Amniotic stem cell (primary cell): Measurements from ENCODE around the gene MAGI1.
"Not testable (repeated sequence)": the region's sequence is repeated elsewhere in the genome, so short reads cannot be mapped to it uniquely, and the experiment has no call there.

Experiments used
- DNase-seq: peaks from one replicate; lab custom pipeline; 2025; lab: John Stamatoyannopoulos, UW

The MAGI1 gene

DNA sequence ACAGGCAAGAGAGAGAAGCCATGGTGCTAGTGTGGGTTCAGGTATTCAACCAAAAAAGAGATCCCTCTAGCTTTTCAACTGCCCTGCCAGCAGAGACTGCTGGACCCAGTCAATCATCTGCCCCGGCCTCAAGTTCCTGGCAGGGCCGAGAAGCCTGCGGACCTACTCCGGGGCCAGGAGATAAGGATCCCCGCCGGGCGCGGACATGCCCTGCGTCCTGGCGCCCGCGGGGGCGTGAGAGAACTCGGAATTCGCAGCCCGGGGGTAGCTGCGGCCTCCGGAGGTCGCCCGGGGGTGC, 821 bp upstream of the MAGI1 start:
- peak; percentile 29 for DNase-seq

DNA sequence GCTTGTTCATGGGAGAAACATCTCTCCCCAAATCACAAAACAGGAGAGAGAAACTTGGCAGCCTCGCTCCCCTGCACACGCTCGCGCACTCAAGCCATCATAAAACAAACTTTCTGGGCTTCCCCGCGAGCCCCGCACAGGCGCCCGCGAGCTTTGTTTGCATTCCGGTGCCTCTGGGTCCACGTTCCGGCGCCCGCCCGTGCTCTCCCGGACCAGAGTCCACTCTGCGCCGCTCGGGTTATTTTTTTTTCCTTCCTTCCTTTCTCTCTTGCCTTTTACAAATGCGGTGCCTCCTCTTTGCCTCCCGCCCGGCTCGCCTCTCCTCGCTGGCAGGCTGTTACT, 363 bp downstream of the MAGI1 start:
- DNase-seq: peak; percentile 84

DNA sequence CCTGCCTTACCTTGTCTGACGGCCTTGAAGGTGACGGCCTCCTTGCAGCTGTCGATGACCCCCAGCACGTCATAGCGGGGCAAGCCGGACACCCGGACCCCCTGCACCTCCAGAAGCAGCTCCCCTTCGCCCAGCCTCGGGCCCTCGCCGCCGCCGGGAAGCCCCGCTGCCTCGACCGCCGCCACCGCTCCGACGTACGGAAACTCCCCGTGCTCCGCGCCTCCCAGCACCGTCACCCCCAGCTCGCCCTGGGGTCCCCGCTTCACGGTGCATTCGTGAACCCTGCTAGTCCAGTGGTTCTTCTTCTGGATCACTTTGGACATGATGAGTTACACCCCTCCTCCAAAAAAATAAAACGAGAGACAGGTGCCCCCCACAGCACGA, 740 bp downstream of the MAGI1 start:
- DNase-seq: no peak

DNA sequence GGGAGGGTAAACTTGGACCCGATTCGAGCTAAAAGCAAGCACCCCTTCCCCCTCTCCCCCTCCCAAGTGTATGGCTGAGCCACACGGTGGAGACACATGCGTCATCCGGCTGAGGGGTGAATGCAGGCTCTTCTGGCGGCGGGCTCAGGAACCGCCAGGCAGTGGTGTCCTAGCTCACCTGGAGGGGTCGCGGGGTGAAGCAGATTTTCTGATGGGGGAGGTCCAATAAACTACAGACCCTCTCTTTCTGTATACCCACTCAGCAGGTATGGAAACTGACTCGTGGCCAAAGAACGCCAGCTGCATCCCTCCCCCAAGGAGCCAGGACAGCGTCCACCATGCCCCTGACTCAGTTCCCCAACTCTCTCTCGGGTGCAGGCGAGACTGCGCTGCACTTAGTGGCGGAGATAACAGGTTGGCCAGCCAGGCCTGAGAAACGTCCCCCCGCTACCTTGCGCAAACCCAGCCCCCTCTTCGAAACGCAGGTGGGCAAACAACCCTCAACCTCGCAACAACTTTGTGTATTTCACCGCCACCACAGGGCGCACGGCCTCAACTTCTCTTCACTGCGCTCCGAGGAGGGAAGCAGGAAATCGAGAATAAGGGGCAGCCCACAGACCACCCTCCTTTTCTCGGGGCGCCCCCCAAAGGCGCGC, 1.3 kb downstream of the MAGI1 start:
- DNase-seq: peak; percentile 53

DNA sequence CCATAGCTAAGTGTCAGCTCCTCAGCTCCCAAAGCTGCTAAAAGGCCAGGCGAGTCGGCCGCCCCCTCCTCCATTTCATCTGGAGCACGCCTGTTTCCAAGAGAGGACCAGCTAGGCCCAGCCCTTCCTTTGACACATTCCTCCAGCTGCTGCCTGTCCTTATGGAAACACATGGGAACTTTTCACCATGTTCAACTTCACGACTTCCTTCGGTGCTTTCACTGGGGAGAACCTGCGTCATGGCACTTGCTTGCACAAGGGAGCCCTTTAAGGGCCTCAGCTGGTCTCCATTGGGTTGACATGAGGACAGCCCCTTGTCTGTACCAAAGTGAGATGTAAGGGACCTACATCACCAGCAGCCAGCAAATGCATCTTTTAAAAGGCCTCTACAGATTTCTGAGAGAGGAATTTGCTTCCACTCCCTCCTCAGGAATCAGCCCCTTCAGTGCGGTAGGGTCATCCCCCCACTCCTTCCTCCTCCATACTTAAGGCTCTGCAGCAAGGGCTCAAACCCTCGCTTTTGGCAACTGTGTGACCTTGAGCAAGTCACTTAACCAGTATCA, 2.1 kb downstream of the MAGI1 start:
- DNase-seq: no peak

DNA sequence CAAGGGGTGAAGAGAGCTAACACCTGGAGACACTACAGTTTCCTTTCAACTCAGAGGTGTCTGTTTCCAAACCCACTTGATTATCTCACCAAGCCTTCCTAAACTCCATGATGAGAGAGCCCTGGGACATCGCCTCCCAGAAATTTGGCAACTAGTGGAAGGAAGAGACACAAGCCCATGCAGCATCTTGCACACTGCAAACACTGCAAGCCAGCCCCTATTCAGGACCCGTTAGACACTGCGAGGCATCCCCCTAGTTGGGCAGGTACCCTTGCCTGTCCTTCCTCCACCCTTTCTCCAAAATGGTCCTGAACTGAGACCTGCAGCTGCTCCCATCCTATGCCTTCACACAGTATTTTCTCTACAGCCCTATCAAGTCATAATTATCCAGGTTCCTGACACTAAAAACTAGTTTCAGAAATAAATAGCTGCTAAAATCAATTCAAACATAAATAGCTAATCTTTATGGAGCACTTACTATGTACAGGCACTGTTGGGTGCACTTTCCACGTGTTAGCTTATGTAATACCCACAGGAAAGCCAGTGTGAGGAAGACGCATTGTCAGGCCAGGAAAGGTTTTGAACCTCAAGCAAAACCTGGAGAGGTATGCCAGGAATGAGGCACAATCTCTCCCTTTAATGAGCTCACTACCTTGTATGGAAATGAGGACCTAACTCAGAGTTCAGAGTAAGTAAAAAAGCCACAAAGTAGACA, 2.8 kb downstream of the MAGI1 start:
- no peak for DNase-seq

DNA sequence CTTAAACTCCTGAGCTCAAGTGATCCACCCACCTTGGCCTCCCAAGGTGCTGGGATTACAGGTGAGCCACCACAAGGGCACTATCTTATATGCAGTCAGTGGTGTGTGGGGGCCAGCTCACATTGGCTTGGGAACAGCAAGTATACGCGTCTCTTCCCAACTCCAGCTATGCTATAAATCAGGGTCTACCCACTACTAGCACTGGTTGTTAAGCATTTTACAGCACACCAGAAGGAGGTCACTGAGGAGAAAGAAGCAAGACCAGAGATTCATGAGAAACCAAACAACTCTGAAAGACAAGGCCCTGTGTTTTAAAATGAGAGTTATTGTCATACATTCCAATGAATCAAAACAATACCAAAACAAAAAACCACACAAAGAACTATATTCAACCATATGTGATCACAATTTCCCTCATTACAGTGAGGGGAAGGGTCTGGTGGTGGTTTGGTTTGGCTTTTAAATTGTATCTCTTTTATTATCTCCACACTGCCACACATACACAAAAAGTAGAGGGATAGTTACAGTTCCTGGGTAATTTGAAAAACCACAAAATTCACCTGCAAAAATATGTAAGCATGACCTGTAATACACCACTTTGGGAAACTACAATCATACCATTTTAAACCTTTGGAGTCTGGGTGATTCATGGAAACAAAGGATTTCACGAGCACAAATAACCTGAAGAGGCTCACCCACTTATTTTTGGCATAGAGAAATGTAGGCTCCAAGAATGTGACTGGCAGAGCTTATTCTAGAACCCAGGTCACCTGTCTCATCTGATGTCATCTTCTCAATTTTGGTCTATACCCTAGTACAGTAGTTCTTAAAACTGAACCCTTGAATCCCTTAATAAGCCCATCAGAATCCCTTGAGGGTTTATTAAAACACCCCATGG, 5.2 kb downstream of the MAGI1 start:
- DNase-seq: no peak

DNA sequence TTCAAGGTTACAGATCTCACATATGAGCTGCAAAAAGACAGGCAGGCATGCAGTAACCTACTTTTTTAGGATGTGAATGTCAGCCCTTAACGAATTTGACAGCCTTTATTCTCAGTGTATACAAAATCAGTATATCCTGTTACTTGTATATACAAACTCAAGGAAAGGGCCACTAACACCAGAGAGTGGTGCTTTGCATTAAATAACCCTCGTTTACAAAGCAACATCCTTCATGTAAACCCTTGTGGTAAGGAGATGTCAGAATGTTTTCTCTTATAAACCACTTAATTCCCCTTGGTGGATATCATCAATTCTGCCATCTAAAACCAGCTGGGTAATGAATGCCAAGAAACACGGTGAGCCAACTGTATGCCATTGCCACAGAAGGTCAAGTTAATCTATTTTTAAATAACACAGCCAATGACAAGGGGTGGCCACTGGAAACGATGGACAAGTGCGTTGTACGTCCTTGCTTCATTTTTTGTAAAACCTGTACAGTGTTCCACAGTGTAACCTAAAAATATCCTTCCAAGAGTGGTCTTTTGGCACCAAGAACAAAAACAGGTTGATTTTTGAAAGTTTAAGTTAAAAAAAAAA, 7.5 kb downstream of the MAGI1 start:
- no peak for DNase-seq

DNA sequence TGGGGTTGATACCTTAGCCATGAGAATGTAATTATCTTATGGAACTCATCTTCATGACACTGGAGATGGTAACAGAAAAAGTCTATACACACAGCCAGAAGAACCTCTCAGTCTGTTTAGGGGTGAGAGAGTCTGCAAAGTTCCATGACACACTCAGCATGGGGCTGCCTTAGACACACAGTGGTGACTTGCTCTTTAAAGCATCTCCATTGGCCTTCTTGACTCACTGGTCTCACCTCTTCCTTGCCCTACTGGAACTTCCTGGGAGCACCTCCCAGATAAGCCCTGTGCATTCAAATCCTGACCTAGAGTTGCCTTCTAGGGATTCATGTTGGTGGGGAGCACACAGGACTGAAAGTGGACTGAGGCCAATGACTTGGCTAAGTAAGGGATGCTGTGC, 9.3 kb downstream of the MAGI1 start:
- DNase-seq: no peak

DNA sequence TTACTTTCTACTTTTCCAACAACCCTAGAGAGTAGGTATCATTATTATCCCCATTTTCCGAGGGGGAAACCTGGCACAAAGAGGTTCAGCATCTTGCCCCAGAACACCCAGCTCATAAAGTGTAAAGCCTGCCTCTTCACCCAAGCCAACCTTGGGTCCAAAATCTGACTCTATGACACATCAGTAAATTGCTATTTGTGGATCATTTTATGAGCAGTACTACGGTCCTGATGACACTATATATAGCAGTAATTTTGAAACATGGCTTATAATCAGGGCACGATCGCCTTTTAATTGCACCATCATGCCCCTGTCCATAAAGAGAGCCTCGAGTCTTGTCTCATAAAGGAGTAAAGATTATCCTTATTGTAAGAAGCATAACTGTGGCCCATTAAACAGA, 9.7 kb downstream of the MAGI1 start:
- DNase-seq: no peak

DNA sequence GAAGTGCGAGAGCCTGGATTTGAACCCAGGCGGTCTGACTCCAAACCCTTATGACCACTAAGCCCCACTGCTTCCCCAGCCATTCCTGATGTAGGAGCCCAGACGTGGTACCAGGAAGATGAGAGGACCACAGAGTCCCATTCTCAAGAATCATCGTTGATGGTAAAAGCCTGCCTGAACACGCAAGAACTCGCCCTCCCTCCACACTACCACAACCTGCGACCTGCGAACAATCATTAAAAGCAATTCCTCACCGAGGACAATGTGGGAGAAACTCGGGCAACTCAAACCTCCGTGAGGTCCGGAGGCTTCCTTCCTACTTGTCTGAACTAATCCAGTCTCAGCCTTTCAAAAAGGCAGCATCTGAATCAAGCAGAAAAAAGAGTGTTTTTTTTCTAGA, 10.3 kb downstream of the MAGI1 start:
- no peak for DNase-seq

DNA sequence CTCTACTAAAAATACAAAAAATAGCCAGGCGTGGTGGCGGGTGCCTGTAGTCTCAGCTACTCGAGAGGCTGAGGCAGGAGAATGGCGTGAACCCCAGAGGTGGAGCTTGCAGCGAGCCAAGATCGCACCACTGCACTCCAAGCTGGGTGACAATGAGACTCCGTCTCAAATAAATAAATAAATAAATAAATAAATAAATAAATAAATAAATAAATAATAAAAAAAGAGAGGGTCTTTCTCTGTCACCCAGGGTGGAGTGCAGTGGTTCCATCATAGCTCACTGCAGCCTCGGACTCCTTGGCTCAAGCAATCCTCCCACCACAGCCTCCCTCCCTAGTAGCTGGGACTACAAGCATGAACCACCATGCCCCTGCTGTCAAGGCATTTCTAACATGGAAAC, 11.6 kb downstream of the MAGI1 start:
- DNase-seq: not testable (repeated sequence)

DNA sequence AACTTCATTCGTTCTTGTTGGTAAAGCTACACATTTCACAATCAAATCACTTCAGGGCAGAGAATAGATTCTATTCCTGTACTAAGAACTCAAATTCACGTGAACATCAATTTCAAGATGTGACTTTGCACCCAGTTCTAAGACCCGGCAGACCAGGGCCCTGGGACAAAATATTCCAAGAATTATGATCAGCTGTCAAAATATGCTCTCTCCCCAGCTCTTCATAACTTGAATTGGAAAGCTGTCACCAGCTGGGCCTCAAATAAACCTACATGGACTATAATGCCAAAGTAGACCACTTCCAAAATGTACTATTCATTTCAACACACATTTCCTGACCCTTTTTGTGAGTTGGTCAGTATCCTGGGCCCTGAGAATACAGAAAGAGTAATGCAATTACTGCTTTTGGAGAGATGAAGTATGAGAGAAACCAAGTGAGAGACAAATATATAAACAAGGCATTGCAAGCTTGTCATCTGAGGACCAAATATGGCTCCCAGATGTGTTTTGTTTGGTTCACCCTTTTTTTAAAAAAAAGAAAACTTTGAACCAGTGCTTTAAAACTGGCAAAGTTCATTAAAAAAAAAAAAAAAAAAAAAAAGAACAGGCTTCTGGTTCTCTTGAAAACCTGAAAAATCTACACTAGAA, 14.9 kb downstream of the MAGI1 start:
- DNase-seq: no peak

DNA sequence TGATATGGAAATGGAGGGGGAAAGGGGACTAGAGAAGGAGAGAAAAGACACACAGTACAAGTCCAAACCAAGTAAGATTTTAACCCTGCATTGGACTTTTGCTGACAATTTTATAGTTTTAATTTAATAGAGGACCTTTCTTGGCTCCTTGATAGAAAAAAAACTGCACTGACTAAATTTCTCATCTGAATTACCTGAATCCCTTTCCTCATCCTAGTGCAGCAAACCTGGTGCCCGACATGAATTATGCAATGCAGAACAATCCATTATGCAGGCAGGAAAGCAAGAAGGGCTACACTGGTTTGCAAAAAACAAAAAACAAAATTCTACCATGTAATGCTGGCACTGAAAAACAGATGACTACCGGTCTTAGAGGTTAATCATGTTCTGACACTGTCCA, 15.5 kb downstream of the MAGI1 start:
- DNase-seq: no peak

DNA sequence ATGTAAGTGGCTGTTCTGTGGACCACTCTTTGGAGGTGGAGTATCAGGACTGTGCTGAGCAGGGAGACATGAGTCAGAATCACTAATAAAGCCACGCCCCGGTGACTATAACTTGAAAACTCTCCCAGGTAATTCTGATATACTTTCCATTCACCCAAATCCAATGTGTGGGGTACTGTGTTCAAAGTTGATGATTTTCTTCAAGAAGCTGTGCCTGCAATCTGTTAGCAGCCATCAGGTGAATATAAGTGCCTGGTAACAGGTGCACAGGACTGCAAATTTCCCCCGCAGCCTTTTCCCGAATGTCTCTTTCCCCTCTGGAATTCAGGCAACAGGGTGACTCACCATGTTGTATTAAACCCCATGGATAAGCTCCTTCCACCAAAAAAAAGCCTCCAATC, 17.0 kb downstream of the MAGI1 start:
- DNase-seq: no peak

DNA sequence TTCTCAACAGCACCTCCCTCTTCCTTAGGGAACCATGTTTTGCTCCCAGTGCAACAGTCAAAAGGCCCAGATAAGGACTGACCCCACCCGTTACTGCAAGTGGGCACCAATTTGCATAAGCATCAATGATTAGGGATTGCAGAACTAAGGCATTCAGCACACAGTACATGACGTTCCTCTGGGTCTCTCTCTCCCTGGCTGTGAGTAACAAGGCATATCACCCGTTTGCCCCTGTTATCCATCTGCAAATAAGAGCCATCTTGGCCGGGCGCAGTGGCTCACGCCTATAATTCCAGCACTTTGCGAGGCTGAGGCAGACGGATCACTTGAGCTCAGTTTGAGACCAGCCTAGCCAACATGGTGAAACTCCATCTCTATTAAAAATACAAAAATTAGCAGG, 18.8 kb downstream of the MAGI1 start:
- no peak for DNase-seq

DNA sequence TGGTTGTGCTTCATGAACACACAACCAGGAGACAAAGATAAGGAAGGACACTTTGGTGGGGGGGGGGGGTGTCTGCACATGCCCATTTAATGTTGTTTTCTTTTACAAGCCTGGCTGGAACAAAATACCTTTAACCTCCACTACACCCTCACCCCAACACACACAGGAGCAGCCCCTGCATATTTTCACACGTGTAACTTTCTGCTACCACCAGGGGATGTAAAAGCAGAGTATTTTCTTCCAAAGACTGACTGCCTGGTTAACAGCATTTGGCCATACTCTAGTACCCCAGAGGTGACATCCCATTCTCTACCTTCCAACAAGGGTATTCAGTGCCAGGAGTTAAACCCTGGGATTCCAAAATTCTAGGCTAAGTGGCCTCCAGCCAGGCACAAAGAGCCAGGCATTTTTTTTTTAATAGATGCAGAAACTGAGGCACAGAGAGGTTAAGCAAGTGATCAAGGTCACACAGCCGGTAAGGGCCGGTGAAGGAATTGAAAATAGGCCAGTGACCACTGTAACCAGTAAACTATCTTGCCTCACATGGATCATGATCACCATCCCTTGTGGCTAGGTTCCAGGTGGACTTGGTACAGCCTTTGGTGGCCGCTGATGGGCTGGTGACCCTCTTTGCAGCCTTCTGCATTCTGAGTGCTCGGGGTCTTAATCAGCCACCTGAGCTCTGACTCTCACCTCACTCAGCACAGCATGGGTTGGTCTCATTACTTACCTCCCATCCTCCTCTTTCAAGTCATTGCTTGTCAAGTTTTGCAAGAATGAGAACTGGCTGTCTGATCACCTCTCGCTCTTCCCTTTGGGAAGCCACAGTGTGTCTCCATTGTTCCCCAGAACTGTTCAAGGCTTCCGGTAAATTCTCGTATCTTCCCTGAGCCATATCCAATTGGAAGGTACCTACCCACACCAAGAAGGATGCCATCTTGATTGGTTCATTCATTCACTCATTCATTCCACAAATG, 20.4 kb downstream of the MAGI1 start:
- no peak for DNase-seq

DNA sequence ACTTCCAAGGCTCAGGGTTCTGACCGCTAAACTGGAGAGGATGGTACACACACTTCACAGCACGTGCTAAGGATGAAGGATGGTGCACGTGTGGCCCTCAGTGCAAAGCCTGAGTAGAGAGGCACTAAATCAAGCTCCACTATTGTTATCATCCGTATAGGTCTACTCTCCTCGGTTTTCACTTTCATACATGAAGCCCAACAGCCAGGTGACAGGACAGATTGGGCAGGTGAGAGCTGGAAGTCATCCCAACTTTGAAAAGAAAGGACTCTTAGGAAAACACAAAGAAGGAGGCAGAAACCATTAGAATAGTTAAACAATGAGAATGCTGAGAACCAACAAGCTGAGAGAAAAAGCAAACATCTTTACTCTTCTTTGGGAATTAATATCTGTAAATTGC, 21.1 kb downstream of the MAGI1 start:
- no peak for DNase-seq

DNA sequence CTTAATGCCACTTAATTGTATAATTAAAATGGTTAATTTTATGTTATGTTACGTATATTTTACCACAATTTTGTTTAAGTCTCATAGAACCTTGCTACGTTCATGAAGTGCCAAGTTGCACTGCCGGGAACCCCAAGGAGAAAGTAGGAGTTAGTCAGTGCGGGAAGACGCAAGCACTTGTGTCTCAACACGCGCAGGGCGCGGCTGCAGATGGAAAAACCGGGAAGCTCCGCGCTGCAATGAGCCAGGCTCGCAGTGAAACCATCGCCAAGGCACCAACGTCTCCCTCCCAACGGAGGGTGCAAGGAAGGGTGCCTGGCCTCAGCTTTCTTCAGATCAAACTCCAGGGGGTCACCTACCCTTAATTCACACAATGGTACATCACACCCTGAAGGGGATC, 21.6 kb downstream of the MAGI1 start:
- DNase-seq: no peak

DNA sequence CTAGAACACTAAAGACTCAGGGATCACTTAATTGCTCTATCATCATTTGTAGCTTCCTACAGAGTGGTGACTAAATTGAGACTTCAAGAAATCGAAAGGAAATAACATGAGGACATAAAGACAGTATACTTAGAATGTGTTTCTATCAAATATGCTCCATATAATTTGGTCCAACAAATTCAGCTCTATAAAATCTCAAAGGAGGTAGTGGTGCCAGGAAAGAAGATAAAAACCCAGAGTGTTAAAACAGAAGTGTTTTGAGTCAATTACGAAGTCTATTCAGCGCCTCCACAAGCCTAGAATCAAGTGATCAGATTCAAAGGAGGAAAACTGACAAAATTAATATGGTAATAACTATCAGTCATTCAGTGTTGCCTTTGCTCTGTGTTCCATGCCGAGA, 22.9 kb downstream of the MAGI1 start:
- DNase-seq: no peak

DNA sequence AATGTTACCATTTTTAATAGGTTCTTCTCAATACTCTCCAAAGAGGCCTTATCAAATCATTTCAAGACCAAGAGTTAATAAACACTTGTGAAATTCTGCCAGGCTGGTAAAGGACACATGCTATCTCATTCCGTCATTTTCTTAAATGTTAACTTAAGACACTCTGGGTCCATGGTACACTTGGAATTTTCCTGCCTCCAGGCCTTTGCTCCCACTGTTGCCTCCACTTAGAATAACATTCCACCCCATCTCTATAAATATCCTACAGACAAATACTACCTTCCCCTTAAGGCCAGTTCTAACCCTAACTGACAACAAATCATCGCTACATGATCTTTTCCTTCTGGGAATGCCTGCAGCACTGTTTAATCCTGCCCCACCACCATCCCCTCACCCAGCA, 24.1 kb downstream of the MAGI1 start:
- no peak for DNase-seq
